Mesodermal cell (in vitro differentiated cells): ENCODE results near the gene LSMEM2.
"Not testable (repeated sequence)": the region's sequence is repeated elsewhere in the genome, so short reads cannot be mapped to it uniquely, and the experiment has no call there.

Experiments
- H3K27ac ChIP-seq: 2 replicates; pipeline ENCODE4 v1.7.0; 2013; ENCODE audit warnings: mild to moderate bottlenecking, low read depth, low read length, moderate library complexity; ENCODE audit not compliant: severe bottlenecking
- H3K36me3 ChIP-seq: 2 replicates; pipeline ENCODE4 v1.7.1; 2013; ENCODE audit warnings: mild to moderate bottlenecking, low read length, moderate library complexity; ENCODE audit not compliant: control insufficient read depth, insufficient read depth
- H3K4me1 ChIP-seq: one replicate; pipeline ENCODE4 v1.7.1; 2013; ENCODE audit warnings: mild to moderate bottlenecking, low read length; ENCODE audit not compliant: insufficient read depth, control insufficient read depth, poor library complexity, severe bottlenecking
- H3K4me3 ChIP-seq: 2 replicates; pipeline ENCODE4 v1.7.0; 2013; ENCODE audit warnings: low read length, control low read depth, mild to moderate bottlenecking; ENCODE audit not compliant: insufficient read depth, poor library complexity, severe bottlenecking; ENCODE audit errors: extremely low read depth
- H3K9me3 ChIP-seq: 2 replicates; pipeline ENCODE4 v1.7.1; 2013; ENCODE audit warnings: mild to moderate bottlenecking, low read length, moderate library complexity; ENCODE audit not compliant: control insufficient read depth
- WGBS, 2 experiments: methylation state at CpG; one replicate each; pipeline ENCODE4 v1.1.5; 2013; ENCODE audit warnings: missing lambda C conversion rate in 2 of 2; ENCODE audit not compliant: insufficient coverage in 2 of 2; 5-methylcytosine and 5-hydroxymethylcytosine counted together

Gene LSMEM2

DNA sequence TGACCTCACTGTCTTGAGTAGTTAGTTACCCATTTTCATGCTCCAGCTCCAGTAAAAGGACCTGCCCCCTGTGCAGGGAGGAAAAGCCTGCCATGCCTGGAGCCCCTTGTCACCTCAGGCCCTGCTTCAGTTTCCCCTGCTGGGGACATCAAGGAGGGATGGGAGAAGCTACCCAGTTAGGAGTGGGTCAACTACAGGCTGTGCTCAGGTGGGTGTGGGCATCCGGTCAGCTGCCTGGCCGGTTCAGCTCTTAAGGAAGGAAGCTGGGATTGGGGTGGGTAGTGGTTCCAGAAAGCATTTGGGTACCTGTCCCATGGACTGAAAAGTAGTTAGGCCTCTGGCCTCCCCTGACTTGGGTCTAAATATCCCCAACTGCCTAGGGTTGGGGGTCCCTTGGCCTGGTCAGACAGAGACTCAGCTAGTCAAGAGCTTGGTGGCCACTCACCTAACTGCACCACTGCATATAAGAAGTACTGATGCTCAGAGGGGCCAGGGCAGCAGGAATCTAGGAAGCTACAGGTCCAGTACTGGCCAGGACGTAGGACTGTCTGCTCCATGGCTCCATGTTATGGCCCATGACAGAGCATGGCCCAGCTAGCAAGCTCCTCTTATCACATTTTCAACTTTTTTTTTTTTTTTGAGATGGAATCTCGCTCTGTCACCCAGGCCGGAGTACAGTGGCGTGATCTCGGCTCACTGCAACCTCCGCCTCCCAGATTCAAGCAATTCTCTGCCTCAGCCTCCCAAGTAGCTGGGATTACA is 549 bp downstream of the LSMEM2 start:
- WGBS, 2 experiments: 95 to 98% methylated on average over 3 of the region's 8 CpGs

GRCh38 chr3:50284121-50284520 is 5.2 kb downstream of the LSMEM2 start:
- H3K4me3 ChIP-seq, H3K9me3 ChIP-seq, H3K27ac ChIP-seq, H3K4me1 ChIP-seq: not testable (repeated sequence)
- WGBS, 2 experiments: 90 to 93% methylated on average over 2 of the region's 6 CpGs
- peaks cover 27% of the 10 kb centered on the region for H3K36me3 ChIP-seq

More for the DNA sequence above, 549 bp downstream of the LSMEM2 start:
- no peaks in the 10 kb centered on the region for H3K9me3 ChIP-seq
- no peaks in the 10 kb centered on the region for H3K36me3 ChIP-seq
- H3K27ac ChIP-seq: no peak overlapping the region
- H3K4me3 ChIP-seq: no peak overlapping the region
- H3K4me1 ChIP-seq: no peaks in the 10 kb centered on the region

DNA sequence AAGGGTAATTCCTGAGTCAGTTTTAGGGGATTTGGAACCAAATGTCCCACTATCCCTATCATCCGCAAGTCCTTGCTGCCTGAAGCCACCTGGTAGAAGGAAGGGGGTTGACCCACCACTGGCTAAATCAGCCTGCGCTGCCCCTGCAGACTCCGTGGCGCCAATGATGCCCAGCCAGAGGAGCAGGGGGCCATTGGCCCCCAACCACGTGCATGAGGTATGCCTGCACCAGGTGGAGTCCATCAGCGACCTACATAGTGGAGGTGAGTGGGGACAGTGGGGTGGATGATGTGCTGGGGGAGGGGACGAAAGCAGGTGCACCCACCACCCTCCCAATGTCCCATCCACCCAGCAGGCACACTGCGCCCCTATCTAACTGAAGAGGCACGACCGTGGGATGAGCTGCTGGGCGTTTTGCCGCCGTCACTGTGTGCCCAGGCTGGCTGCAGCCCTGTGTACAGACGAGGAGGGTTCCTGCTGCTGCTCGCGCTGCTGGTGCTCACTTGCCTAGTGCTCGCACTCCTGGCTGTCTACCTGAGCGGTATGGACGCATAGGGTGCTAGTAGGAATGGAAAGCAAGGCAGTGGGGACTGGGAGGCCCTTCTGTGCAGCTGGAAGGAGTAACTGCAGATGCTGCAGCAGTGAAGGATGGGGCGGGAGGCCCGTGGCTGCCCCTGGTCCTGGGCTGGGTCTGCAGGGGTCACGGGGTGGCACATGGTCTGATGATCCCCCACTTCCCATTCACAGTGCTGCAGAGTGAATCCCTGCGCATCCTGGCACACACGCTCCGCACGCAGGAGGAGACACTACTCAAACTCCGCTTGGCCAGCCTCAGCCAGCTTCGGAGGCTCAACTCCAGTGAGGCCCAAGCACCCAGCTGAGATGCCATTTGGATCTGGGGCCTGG is 7.7 kb downstream of the LSMEM2 start:
- H3K9me3 ChIP-seq: no peaks in the 10 kb centered on the region
- 96 to 97% methylated on average over 19 to 24 of the region's 28 CpGs for WGBS, 2 experiments
- no peak overlapping the region for H3K27ac ChIP-seq
- H3K4me3 ChIP-seq: no peak overlapping the region
- H3K4me1 ChIP-seq: no peaks in the 10 kb centered on the region
- H3K36me3 ChIP-seq: peaks cover 43% of the 10 kb centered on the region

DNA sequence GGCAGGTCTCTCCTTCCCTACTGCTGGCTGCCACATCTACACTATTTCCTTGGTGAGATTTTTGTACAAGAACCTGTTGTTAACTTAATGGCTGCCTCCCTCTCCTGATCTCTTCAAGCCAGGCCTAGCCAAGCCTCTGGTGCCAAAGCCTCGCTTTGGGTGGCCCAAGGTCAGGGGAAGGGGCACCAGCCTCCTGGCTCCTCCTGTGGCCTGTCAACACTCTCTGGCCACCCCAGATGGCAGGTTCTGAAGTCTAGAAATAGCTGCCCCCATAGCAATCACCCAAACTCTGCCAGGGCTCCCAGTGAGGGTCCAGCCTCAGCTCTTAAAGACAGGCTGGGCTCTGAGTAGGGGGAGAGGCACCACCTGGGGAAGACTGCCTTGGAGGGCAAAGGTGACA is 8.4 kb downstream of the LSMEM2 start:
- whole genome bisulfite sequencing, 2 experiments: 88% methylated on average over 1 of the region's 1 CpG
- Histone ChIP-seq H3K36me3 (peaks cover 43% of the 10 kb centered on the region), H3K9me3 (no peaks in the 10 kb centered on the region), H3K4me3 (no peak overlapping the region), H3K4me1 (no peaks in the 10 kb centered on the region), H3K27ac (no peak overlapping the region)

GRCh38 chr3:50288387-50289007 is 9.6 kb downstream of the LSMEM2 start:
- 97 to 99% methylated on average over 12 to 23 of the region's 23 CpGs for WGBS, 2 experiments
- Histone ChIP-seq H3K36me3 (peaks cover 43% of the 10 kb centered on the region), H3K27ac (no peak overlapping the region), H3K4me3 (no peak overlapping the region), H3K9me3 (no peaks in the 10 kb centered on the region), H3K4me1 (peaks cover 5% of the 10 kb centered on the region)

DNA sequence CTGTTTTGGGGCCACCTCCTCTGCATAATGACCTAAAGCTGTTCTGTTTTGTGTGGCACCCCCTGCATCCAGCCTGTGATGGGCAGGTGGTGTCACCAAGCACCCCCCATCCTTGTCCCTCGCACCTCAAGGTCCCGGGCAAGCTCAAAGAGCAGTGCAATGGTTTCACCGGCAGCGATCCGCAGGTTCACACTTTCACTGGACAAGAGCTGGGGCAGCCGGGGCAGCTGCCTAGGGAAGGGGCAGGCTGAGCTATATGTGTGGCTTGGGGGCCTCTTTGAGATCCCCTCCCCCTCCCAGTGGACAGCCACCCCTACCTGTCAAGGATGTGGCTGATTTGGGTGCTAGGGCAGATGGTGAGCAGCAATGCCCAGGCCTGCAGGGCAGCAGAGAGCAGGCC is 10.2 kb downstream of the LSMEM2 start:
- Histone ChIP-seq H3K9me3 (no peaks in the 10 kb centered on the region), H3K36me3 (peaks cover 43% of the 10 kb centered on the region), H3K27ac (no peak overlapping the region), H3K4me1 (peaks cover 5% of the 10 kb centered on the region), H3K4me3 (no peak overlapping the region)
- 90 to 100% methylated on average over 5 of the region's 6 CpGs for WGBS, 2 experiments

DNA sequence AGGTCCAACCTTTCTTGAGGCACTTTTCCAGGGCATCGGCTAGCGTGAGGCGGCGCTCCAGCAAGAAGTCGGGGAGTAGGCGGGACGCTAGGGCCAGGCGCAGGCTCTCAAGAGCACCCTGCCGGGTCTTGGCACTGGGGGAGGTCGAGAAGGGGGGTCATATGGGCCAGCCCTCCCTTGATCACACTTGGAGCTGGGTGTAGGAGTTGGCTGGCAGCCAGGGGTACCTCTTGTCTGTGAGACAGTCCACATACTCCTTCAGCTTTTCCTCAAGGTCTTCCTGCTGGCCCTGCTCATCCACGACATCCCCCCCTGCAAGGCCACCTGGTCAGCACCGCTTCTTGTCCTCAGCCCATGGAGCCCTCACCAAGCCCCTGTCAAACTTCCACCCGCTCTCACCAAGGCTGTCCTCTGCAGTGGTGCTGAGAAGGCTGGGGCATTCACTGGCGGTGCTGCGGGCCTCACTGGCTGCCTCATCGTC is 11.3 kb downstream of the LSMEM2 start:
- Histone ChIP-seq H3K36me3 (peaks cover 43% of the 10 kb centered on the region), H3K4me3 (no peak overlapping the region), H3K27ac (no peak overlapping the region), H3K9me3 (no peaks in the 10 kb centered on the region), H3K4me1 (peaks cover 5% of the 10 kb centered on the region)
- 94 to 99% methylated on average over 12 to 15 of the region's 16 CpGs for WGBS, 2 experiments

GRCh38 chr3:50292159-50293078 is 13.5 kb downstream of the LSMEM2 start, which contains the start of gene IFRD2:
TSS of gene IFRD2 (minus strand) at chr3:50292429. CDS start at chr3:50292274, 155 bp downstream.
- H3K9me3 ChIP-seq: no peaks in the 10 kb centered on the region
- WGBS, 2 experiments: 5 to 9% methylated on average over 32 to 60 of the region's 67 CpGs
- peak within 1 kb of the TSS; percentile 80 for H3K4me3 ChIP-seq
- H3K4me1 ChIP-seq: peaks cover 5% of the 10 kb centered on the region
- H3K36me3 ChIP-seq: peaks cover 40% of the 10 kb centered on the region
- peak within 1 kb of the TSS; percentile 71 for H3K27ac ChIP-seq

DNA sequence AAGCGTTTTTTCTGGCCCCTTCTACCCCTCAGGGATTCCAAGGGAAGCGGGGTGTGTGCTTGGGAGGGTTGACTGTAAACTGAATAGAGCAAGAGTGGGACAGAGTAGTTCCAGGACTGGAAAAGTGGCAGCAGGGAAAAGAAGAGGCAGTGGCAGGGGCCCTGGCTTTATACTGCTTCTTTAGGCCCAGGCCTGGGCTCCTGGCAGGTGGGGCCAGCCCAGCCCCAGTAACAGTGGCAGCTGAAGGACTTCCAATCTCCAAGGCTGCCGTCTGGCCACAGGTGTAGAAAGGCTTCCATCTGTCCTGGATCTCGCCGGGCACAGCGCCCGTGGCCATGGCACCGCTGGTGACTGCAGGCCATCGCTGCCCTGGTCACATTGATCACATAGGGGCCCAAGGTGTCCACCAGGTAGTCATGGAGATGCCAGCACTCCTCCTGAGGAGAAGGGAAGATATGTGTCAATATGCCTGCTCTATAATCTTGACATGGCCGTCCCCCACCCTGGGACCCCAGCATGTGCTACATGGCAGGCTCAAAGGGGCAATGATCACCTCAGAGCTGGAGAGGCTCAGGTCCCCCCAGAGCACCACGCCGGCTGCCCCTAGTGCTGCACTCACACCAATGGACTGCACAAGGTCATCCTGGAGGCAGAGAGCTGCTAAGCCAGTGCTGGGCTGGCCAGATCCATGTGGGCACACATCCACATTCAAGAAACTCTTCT is 14.4 kb downstream of the LSMEM2 start:
- 91 to 95% methylated on average over 9 to 11 of the region's 12 CpGs for WGBS, 2 experiments
- H3K9me3 ChIP-seq: no peaks in the 10 kb centered on the region
- H3K4me1 ChIP-seq: peaks cover 5% of the 10 kb centered on the region
- no peak overlapping the region for H3K27ac ChIP-seq
- H3K36me3 ChIP-seq: peaks cover 32% of the 10 kb centered on the region
- no peak overlapping the region for H3K4me3 ChIP-seq
